HK-2 (cell line): ENCODE measurements around the gene TRIP12.
A peak's percentile ranks its signal among the peaks of the same experiment; 100 is the strongest.
"Not testable (repeated sequence)": the region's sequence is repeated elsewhere in the genome, so short reads cannot be mapped to it uniquely, and the experiment has no call there.

Experiments used
- DNase-seq: peaks from one replicate; pipeline ENCODE4 v3.0.0-alpha.2; 2018; ENCODE audit not compliant: unreplicated experiment

TRIP12 gene

GRCh38 chr2:229768235-229768634 is 153.6 kb downstream of the TRIP12 start:
- no peak for DNase-seq

GRCh38 chr2:229765721-229766120 is 156.1 kb downstream of the TRIP12 start:
- DNase-seq = no peak

DNA sequence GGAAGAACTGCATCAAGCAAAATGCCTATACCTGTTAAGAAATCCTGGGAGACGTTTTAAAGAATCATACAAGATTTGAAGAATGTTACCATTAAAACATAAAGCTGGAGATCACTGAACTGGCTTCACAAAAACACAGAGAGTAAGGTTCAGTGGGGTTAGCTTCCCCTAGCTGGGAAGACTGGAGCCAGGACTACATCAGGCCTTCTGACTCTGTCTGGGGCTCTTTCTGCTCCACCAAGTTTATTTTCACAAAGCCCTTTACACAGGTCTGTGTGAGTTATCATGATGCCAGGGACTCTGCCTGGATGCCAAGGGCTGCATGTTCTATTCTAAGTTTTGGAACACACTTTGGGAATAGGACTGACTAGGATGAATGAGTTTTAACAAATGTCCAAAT is 160.1 kb downstream of the TRIP12 start:
- DNase-seq = no peak

GRCh38 chr2:229757462-229757861 is 164.3 kb downstream of the TRIP12 start:
- not testable (repeated sequence) for DNase-seq

GRCh38 chr2:229752970-229753729 is 168.7 kb downstream of the TRIP12 start:
- no peak for DNase-seq

- no peak for DNase-seq
Observed at GRCh38 chr2:229749779-229750178, 172.0 kb downstream of the TRIP12 start.

DNA sequence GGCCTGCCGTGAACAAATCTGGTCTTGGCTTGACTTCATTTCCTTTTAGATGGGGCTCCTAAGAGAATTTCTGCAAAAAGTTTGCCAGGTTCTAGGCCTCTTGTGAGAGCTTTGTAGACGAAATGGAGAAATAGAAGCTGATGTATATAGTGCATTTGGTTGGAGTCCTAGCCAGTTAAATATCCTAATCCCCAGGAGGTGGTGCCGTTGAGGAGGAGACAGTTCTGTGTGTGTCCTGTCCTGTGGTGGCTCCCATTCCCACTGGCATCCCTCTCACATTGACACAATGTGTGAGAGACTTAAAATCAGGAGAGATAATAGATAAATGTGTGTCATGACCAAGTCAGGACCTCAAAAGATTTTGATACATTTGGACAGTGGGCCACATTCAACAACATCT is 172.9 kb downstream of the TRIP12 start:
- DNase-seq = no peak

GRCh38 chr2:229742691-229743090 is 179.1 kb downstream of the TRIP12 start:
- not testable (repeated sequence) for DNase-seq

DNA sequence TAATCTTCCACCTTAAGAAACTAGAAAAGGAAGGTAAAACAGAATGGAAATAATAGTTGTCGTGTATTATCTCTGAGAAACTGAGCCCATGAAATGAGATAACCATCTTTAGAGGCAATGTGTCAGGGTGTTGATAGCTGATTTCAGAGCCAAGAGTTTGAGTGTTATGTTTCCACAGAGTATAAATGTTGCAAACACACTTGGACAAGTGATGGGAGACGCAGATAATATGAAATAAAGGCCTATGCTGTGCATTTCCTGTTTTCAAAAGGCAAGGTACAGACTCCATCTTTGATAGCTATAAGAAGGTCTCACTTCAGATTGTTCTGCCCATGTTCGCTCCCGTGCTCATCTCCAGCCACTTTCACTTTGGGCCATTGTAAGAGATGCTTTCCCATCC is 181.5 kb downstream of the TRIP12 start:
- DNase-seq = no peak

- DNase-seq = no peak
Observed at GRCh38 chr2:229738024-229738625, 183.7 kb downstream of the TRIP12 start.

DNA sequence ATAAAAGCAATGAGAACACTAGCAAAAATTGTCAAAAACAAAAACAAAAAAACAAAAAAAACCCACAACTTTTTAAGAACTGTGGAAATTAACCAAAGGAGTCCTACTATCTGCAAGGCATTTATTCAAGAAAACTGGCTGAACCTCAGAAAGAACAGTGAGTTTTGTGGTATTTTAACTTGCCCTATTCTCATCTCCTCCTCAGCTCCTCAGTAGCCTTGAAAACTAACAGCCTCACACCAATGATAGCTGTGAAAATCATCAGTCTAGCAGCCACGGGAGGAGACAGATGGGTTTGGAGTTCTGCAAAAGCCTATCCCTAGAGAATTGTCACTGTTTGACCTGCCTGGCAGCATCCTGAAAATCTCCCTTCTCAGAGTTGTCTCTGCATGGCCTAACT is 187.4 kb downstream of the TRIP12 start:
- no peak for DNase-seq

DNA sequence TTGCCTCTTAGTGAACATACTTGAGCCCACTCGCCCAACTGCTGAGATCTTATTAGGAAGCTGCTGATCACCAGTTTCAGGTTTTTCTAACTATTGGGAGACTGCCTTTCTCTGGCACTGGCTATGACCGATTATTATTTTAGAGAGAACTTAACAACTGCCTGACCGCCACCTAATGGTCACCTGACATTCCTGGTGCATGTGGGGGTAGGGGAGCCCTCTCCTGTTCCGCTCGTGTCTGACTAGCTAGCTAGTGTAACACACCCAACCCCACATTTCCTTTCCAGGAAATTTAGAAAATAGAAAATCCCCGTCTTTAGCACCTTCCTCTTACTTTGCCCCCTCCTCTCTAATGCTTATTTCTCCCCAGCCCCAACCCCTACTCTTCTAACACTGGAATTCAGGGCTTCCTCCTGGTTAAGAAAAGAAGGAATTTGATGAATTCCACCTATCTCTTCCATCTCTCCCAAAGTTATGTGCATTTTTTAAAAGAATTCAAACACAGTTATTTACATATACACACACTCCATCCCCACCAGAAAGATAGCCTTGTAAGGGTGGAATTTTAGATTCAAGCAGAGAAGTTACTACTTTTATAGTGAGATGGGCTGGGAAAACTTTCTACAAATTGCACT is 188.1 kb downstream of the TRIP12 start:
- DNase-seq = no peak

- no peak for DNase-seq
Observed at GRCh38 chr2:229732897-229733296, 188.9 kb downstream of the TRIP12 start.

GRCh38 chr2:229731916-229732315 is 189.9 kb downstream of the TRIP12 start:
- DNase-seq = no peak

GRCh38 chr2:229731363-229731762 is 190.4 kb downstream of the TRIP12 start:
- no peak for DNase-seq

DNA sequence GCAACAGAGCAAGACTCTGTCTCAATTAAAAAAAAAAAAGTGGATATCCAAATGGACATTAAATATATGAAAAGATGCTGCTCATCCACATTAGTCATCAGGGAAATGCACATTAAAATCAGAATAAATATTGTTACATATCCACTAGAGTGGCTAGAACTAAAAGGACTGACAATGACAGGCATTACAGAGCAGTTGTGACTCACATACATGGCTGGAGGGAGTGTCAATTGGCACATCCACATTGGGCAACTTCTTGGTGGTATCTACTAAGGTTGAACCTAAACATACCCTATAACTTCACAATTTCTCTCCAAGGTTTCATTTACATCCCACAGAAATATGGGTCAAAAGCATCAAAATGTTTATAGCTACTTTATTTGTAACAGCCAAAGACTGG is 193.4 kb downstream of the TRIP12 start:
- DNase-seq = no peak

DNA sequence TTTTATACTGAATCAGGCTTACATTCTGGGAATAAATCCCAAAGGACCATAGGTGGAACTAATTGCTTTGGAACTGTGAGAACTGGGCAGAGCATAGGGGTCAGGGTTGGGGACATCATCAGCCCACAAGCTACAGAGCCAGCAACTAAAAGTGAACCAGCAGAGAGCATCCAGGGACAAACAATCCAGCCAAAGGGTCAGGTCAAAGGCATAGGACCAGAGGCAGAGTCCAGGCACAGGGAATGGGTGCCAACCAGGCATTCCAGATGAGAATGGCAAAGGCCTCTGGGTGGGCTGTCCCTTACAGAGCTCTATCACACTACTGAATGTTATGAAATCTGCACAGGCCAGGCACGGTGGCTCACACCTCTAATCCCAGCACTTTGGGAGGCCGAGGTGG is 195.2 kb downstream of the TRIP12 start:
- DNase-seq = no peak

- DNase-seq = peak; percentile 58
Observed at GRCh38 chr2:229725716-229726574, 195.9 kb downstream of the TRIP12 start.

DNA sequence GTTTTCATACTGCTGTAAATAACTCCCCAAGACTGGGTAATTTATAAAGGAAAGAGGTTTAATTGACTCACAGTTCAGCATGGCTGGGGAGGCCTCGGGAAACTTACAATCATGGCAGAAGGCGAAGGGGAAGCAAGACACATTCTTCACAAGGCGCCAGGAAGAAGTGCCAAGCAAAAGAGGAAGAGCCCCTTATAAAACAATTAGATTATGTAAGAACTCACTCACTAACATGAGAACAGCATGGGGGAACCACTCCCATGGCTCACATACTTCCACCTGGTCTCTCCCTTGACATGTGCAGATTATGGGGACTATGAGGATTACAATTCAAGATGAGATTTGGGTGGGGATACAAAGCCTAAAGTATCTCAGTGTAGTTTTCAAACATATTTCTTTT is 198.6 kb downstream of the TRIP12 start:
- DNase-seq = not testable (repeated sequence)

DNA sequence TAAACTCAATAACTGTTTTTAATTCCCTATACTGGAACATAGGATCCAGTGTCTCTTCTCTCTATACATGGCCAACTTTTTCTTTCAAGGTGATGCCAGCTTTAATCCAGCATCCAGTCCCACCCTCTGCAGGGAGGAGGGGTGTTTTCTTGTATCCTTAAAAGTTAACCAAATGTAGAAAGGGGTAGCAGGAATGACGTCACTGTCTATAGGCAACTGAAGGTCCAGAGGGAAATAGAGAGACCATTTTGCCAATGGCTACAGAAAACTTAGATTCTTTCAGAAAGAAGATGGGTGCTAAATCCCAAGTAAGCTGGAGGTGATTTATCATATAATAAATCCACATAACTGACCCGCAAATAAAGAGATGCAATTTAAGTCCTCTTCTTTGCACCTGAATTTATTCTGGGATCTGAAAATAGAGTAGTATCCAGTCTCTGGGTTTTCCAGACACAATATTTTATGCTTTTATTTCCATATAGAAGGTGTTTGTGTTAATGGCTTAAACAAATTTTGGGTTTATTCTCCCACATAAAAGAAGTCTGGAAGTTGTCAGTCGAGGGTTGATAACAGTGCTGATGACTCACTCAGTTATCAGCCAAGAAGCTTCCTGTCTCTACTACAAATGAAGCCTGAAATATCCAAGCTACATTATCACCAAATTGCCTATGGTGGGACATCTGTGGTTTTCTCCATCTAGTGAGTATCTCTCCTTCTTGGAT is 201.7 kb downstream of the TRIP12 start:
- DNase-seq = no peak

- DNase-seq = no peak
Observed at GRCh38 chr2:229718057-229718456, 203.8 kb downstream of the TRIP12 start.
